Uterus (tissue), 4 donors: ENCODE data around the gene SLC25A46. TPM values are rescaled to one million over a fixed set of nuclear protein-coding genes. Genes with fewer than 3 reads are reported as not detected.
"Not testable (repeated sequence)": the region's sequence is repeated elsewhere in the genome, so short reads cannot be mapped to it uniquely, and the experiment has no call there.

Experiments used
- DNase-seq, 2 donors: peaks; one replicate each; pipeline ENCODE4 v3.0.0-alpha.2; 2019 to 2020
- H3K27ac ChIP-seq, 2 donors: fragments of 200-600 bp; sonication (generic); 1 replicate in 1 of 2; 2 replicates in 1 of 2; pipeline ENCODE4 v1.5.1; 2016 to 2018
- H3K27me3 ChIP-seq, 2 donors: fragments of 200-600 bp; sonication (generic); one replicate each; pipeline ENCODE4 v1.5.1; 2018 to 2019; ENCODE audit warnings: control low read depth in 1 of 2
- H3K36me3 ChIP-seq, 2 donors: fragments of 200-600 bp; sonication (generic); one replicate each; pipeline ENCODE4 v1.5.1; 2019; ENCODE audit warnings: control low read depth in 1 of 2
- H3K4me1 ChIP-seq, 2 donors: fragments of 200-600 bp; sonication (generic); one replicate each; pipeline ENCODE4 v1.5.1; 2018 to 2019; ENCODE audit warnings: control low read depth in 1 of 2
- H3K4me3 ChIP-seq, 2 donors: fragments of 200-600 bp; sonication (generic); 1 replicate in 1 of 2; 2 replicates in 1 of 2; pipeline ENCODE4 v1.5.1; 2018 to 2019; ENCODE audit warnings: mild to moderate bottlenecking in 1 of 2
- H3K9me3 ChIP-seq, 2 donors: fragments of 200-600 bp; sonication (generic); one replicate each; pipeline ENCODE4 v1.5.1; 2019; ENCODE audit warnings: control low read depth in 1 of 2
- POLR2A ChIP-seq, 2 donors: fragments of 450-650 bp; IDR thresholded peaks; one replicate each; pipeline ENCODE4 v1.6.1; 2016; ENCODE audit warnings: antibody characterized with exemption in 2 of 2, mild to moderate bottlenecking in 1 of 2, moderate library complexity in 1 of 2
- intact Hi-C: fragments of 100-400 bp; cut with DNase I; formaldehyde crosslinking; loops from one replicate; pipeline ENCODE4 v1.15.1; 2023; ENCODE audit warnings: low total_unique reads
- total RNA-seq, 4 donors: library from RNA; depleted of rRNA in 3 of 4; stranded (reverse); fragments of >200 nt in 3 of 4; gene quantifications; one replicate each; pipeline versions ENCODE4 v1.1.0 to v1.2.4, GENCODE V29; 2014 to 2023
- TF ChIP-seq, protein P1 (sequence below), 4 experiments: fragments of 200-600 bp in 2 of 4; fragments of 450-650 bp in 2 of 4; sonication (generic) in 2 of 4; IDR thresholded peaks; one replicate each; pipeline ENCODE4 v1.5.1; 2016 to 2019; ENCODE audit warnings: antibody characterized with exemption in 4 of 4, mild to moderate bottlenecking in 2 of 4, moderate library complexity in 1 of 4
- donor health status: DM: yes; HTN: yes; CAD: no.

Gene SLC25A46
- total RNA-seq, 4 donors from 2014 or later = 27.4 to 97.9 (median 39.1) TPM

- no peak for DNase-seq
- Histone ChIP-seq H3K36me3 (no peaks in the 10 kb centered on the region), H3K27ac (no peak overlapping the region), H3K4me1 (no peaks in the 10 kb centered on the region), H3K27me3 (no peaks in the 10 kb centered on the region), H3K4me3 (no peak overlapping the region), H3K9me3 (no peaks in the 10 kb centered on the region)
- TF ChIP-seq, protein P1, sequence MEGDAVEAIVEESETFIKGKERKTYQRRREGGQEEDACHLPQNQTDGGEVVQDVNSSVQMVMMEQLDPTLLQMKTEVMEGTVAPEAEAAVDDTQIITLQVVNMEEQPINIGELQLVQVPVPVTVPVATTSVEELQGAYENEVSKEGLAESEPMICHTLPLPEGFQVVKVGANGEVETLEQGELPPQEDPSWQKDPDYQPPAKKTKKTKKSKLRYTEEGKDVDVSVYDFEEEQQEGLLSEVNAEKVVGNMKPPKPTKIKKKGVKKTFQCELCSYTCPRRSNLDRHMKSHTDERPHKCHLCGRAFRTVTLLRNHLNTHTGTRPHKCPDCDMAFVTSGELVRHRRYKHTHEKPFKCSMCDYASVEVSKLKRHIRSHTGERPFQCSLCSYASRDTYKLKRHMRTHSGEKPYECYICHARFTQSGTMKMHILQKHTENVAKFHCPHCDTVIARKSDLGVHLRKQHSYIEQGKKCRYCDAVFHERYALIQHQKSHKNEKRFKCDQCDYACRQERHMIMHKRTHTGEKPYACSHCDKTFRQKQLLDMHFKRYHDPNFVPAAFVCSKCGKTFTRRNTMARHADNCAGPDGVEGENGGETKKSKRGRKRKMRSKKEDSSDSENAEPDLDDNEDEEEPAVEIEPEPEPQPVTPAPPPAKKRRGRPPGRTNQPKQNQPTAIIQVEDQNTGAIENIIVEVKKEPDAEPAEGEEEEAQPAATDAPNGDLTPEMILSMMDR (IDR thresholded peaks at IDR 0.05) = no peak
- TF ChIP-seq POLR2A (IDR thresholded peaks at IDR 0.05) = no peak
- intact Hi-C loops = no loop called here
Measured at GRCh38 chr5:110770286-110770685, 31.5 kb downstream of the SLC25A46 start.

- no peaks in the 10 kb centered on the region for H3K4me1 ChIP-seq
- intact Hi-C loops = no loop called here
- no peaks in the 10 kb centered on the region for H3K27me3 ChIP-seq
- no peak for TF ChIP-seq POLR2A (IDR thresholded peaks at IDR 0.05)
- TF ChIP-seq, protein P1 (IDR thresholded peaks at IDR 0.05) = no peak
- H3K9me3 ChIP-seq = no peaks in the 10 kb centered on the region
- no peak overlapping the region for H3K4me3 ChIP-seq
- no peak overlapping the region for H3K27ac ChIP-seq
- no peaks in the 10 kb centered on the region for H3K36me3 ChIP-seq
- no peak for DNase-seq
Measured at GRCh38 chr5:110784901-110785300, 46.1 kb downstream of the SLC25A46 start.

DNA sequence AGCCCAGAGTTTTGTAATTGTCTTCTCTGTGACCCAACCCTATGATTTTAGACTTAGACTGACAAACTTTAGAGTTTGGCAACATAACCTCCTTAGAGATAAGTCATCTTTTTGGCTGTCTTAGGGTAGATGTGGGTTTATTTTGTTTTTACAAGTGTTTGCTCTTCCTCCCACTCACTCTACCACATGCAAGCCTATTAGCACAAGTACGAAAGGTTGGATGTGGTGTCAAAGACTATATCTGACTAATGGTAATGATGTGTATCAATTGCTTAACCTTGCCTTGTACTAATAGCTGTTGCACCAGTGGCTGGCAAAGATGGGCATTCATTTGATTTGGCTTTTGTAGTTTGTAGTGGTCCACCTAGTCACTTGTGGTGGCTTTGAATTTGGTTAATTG lies 46.5 kb downstream of the SLC25A46 start:
- no peaks in the 10 kb centered on the region for H3K9me3 ChIP-seq
- H3K27me3 ChIP-seq = no peaks in the 10 kb centered on the region
- H3K27ac ChIP-seq = no peak overlapping the region
- H3K36me3 ChIP-seq = no peaks in the 10 kb centered on the region
- no peak for DNase-seq
- no peaks in the 10 kb centered on the region for H3K4me1 ChIP-seq
- TF ChIP-seq, protein P1 (IDR thresholded peaks at IDR 0.05) = no peak
- TF ChIP-seq POLR2A (IDR thresholded peaks at IDR 0.05) = no peak
- H3K4me3 ChIP-seq = no peak overlapping the region
- intact Hi-C loops = no loop called here

DNA sequence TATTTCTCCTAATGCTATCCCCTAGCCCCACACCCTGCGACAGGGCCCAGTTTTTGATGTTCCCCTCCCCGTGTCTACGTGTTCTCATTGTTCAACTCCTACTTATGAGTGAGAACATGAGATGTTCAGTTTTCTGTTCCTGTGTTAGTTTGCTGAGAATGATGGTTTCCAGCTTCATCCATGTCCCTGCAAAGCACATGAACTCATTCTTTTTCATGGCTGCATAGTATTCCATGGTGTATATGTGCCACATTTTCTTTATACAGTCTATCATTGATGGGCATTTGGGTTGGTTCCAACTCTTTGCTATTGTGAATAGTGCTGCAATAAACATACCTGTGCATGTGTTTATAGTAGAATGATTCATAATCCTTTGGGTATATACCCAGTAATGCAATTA lies 49.2 kb downstream of the SLC25A46 start:
- H3K9me3 ChIP-seq, H3K36me3 ChIP-seq, H3K27ac ChIP-seq, H3K4me3 ChIP-seq, intact Hi-C loops, H3K4me1 ChIP-seq, H3K27me3 ChIP-seq, DNase-seq: not testable (repeated sequence)

- TF ChIP-seq, protein P1 (IDR thresholded peaks at IDR 0.05) = no peak
- no peak for TF ChIP-seq POLR2A (IDR thresholded peaks at IDR 0.05)
- Histone ChIP-seq H3K27ac (no peak overlapping the region), H3K27me3 (no peaks in the 10 kb centered on the region), H3K9me3 (no peaks in the 10 kb centered on the region), H3K4me3 (no peak overlapping the region), H3K4me1 (no peaks in the 10 kb centered on the region), H3K36me3 (no peaks in the 10 kb centered on the region)
- no peak for DNase-seq
- intact Hi-C loops = no loop called here
Measured at GRCh38 chr5:110790673-110791072, 51.9 kb downstream of the SLC25A46 start.

- no peaks in the 10 kb centered on the region for H3K27me3 ChIP-seq
- no peaks in the 10 kb centered on the region for H3K36me3 ChIP-seq
- DNase-seq = no peak
- no peaks in the 10 kb centered on the region for H3K9me3 ChIP-seq
- H3K4me1 ChIP-seq = no peaks in the 10 kb centered on the region
- intact Hi-C loops = no loop called here
- TF ChIP-seq, protein P1 (IDR thresholded peaks at IDR 0.05) = no peak
- no peak for TF ChIP-seq POLR2A (IDR thresholded peaks at IDR 0.05)
- H3K27ac ChIP-seq = no peak overlapping the region
- no peak overlapping the region for H3K4me3 ChIP-seq
Measured at GRCh38 chr5:110802998-110803397, 64.2 kb downstream of the SLC25A46 start.
